NCI-H2196 (cell line): Measurements from ENCODE around the gene CNOT4.
"Not testable (repeated sequence)": the region's sequence is repeated elsewhere in the genome, so short reads cannot be mapped to it uniquely, and the experiment has no call there.

Experiments used
- DNase-seq: peaks from one replicate; lab custom pipeline; 2025; ENCODE audit not compliant: unreplicated experiment; lab: John Stamatoyannopoulos, UW

The CNOT4 gene

GRCh38 chr7:135459076-135459475, 50.8 kb downstream of the CNOT4 start:
- DNase-seq, result no peak

GRCh38 chr7:135454060-135454459, 55.8 kb downstream of the CNOT4 start:
- no peak for DNase-seq

- no peak for DNase-seq
These were observed 60.5 kb downstream of the CNOT4 start for GRCh38 chr7:135449436-135449835.

- no peak for DNase-seq
These were observed 61.1 kb downstream of the CNOT4 start for GRCh38 chr7:135448753-135449152.

GRCh38 chr7:135447748-135448147, 62.2 kb downstream of the CNOT4 start:
- DNase-seq, result peak; percentile 6

- DNase-seq, result no peak
These were observed 64.2 kb downstream of the CNOT4 start for GRCh38 chr7:135445690-135446089.

GRCh38 chr7:135445266-135445665, 64.6 kb downstream of the CNOT4 start:
- not testable (repeated sequence) for DNase-seq

- no peak for DNase-seq
These were observed 68.1 kb downstream of the CNOT4 start for GRCh38 chr7:135441791-135442190.

- DNase-seq, result no peak
These were observed 75.9 kb downstream of the CNOT4 start for GRCh38 chr7:135434047-135434446.

GRCh38 chr7:135430626-135431025, 79.3 kb downstream of the CNOT4 start:
- no peak for DNase-seq

GRCh38 chr7:135428879-135429278, 81.0 kb downstream of the CNOT4 start:
- no peak for DNase-seq

- no peak for DNase-seq
These were observed 81.9 kb downstream of the CNOT4 start for GRCh38 chr7:135428011-135428410.

GRCh38 chr7:135427166-135427565, 82.7 kb downstream of the CNOT4 start:
- no peak for DNase-seq

GRCh38 chr7:135425036-135425435, 84.9 kb downstream of the CNOT4 start:
- no peak for DNase-seq

GRCh38 chr7:135420786-135421185, 89.1 kb downstream of the CNOT4 start:
- no peak for DNase-seq

GRCh38 chr7:135416431-135416830, 93.5 kb downstream of the CNOT4 start:
- DNase-seq, result no peak

GRCh38 chr7:135414850-135415439, 95.0 kb downstream of the CNOT4 start:
- peak; percentile 28 for DNase-seq

- DNase-seq, result no peak
These were observed 95.7 kb downstream of the CNOT4 start for GRCh38 chr7:135414208-135414607.

- no peak for DNase-seq
These were observed 98.8 kb downstream of the CNOT4 start for GRCh38 chr7:135411098-135411497.

GRCh38 chr7:135410543-135410942, 99.4 kb downstream of the CNOT4 start:
- DNase-seq, result no peak

- DNase-seq, result no peak
These were observed 99.9 kb downstream of the CNOT4 start for GRCh38 chr7:135409845-135410542.

GRCh38 chr7:135407884-135408283, 102.0 kb downstream of the CNOT4 start:
- DNase-seq, result no peak

GRCh38 chr7:135406918-135407317, 103.0 kb downstream of the CNOT4 start:
- DNase-seq, result no peak
